Measurements from ENCODE around the gene GPRC6A. TPM values are rescaled to one million over a fixed set of nuclear protein-coding genes. Genes with fewer than 3 reads are reported as not detected.

Gene GPRC6A
- total RNA-seq (2013) = 0.04 TPM
- not detected for polyA plus RNA-seq
- polyA minus RNA-seq = not detected in 2 replicates
- total RNA-seq = 0 to 1.4 (median 0) reads per million in 11 experiments

GRCh38 chr6:116828983-116829382 is at the start of gene GPRC6A:
TSS of gene GPRC6A (minus strand) at chr6:116829083. CDS start at chr6:116829013, 70 bp downstream.
- no peaks in the 10 kb centered on the region for H3K79me2 ChIP-seq (ENCODE audit: insufficient read depth, low read length)
- DNase-seq = no peak
- no peaks in the 10 kb centered on the region for H4K20me1 ChIP-seq (ENCODE audit: insufficient read depth, low read length)
- H3K4me3 ChIP-seq (replicated peaks in 1 of 3; ENCODE audit: low read depth in 2 of 3, low read length in 3 of 3) = no peak within 1 kb of the TSS
- no peak within 1 kb of the TSS for H2AFZ ChIP-seq (ENCODE audit: insufficient read depth, low read depth, low read length, poor library complexity, severe bottlenecking)
- no peaks in the 10 kb centered on the region for H3K36me3 Mint-ChIP-seq
- no peaks in the 10 kb centered on the region for H3K36me3 ChIP-seq (replicated peaks in 1 of 2; ENCODE audit: control insufficient read depth in 1 of 2, insufficient read depth in 2 of 2, low read length in 2 of 2)
- WGBS (ENCODE audit: insufficient coverage) = no CpG with 5 or more reads among the region's 2 CpGs
- H3K27ac Mint-ChIP-seq = no peak within 1 kb of the TSS
- H3K4me1 Mint-ChIP-seq = no peaks in the 10 kb centered on the region
- H3K4me1 ChIP-seq (ENCODE audit: control insufficient read depth in 1 of 2, insufficient read depth in 2 of 2, low read length in 2 of 2) = no peaks in the 10 kb centered on the region
- intact Hi-C loops (cut with micrococcal nuclease) = no loop called here
- no peaks in the 10 kb centered on the region for H3K9me3 ChIP-seq (replicated peaks in 1 of 2; ENCODE audit: control insufficient read depth in 1 of 2, insufficient read depth in 1 of 2, low read length in 2 of 2)
- H3K27ac ChIP-seq (ENCODE audit: low read depth in 1 of 2, low read length in 2 of 2) = no peak within 1 kb of the TSS
- no peak within 1 kb of the TSS for H3K4me3 Mint-ChIP-seq
- no peak within 1 kb of the TSS for H3K4me2 ChIP-seq (replicated peaks; ENCODE audit: extremely low read depth, low read length, poor library complexity, severe bottlenecking)
- no peaks in the 10 kb centered on the region for H3K27me3 ChIP-seq (ENCODE audit: control insufficient read depth in 2 of 2, insufficient read depth in 2 of 2, low read length in 2 of 2)
- peaks cover 0 to 2% (median 0%) of the 10 kb centered on the region in 7 donors for H3K9me3 Mint-ChIP-seq
- no peak within 1 kb of the TSS for H3K9ac ChIP-seq (ENCODE audit: insufficient read depth, low read length, poor library complexity, severe bottlenecking)
- TF ChIP-seq CTCF (IDR thresholded peaks at IDR 0.05) = no peak
- peaks cover 0 to 7% (median 0%) of the 10 kb centered on the region in 3 donors for H3K27me3 Mint-ChIP-seq (ENCODE audit: low read depth in 3 of 3)

- H3K36me3 ChIP-seq (replicated peaks in 1 of 2; ENCODE audit: control insufficient read depth in 1 of 2, insufficient read depth in 2 of 2, low read length in 2 of 2) = no peaks in the 10 kb centered on the region
- H3K27ac ChIP-seq (ENCODE audit: low read depth in 1 of 2, low read length in 2 of 2) = no peak overlapping the region
- no peak overlapping the region for H3K4me3 ChIP-seq (replicated peaks in 1 of 3; ENCODE audit: low read depth in 2 of 3, low read length in 3 of 3)
- peaks cover 41 to 48% of the 10 kb centered on the region in 2 donors for H3K27me3 ChIP-seq (ENCODE audit: control insufficient read depth in 2 of 2, insufficient read depth in 2 of 2, low read length in 2 of 2)
- WGBS (ENCODE audit: insufficient coverage) = 9% methylated on average over 5 of the region's 10 CpGs
- Mint-ChIP-seq H3K4me3 (peak overlapping the region in 1 of 2 donors; percentile 71), H3K36me3 (peaks cover 3 to 4% of the 10 kb centered on the region in 2 donors), H3K27ac (no peak overlapping the region), H3K27me3 (ENCODE audit: low read depth in 3 of 3) (peaks cover 29 to 38% (median 31%) of the 10 kb centered on the region in 3 donors), H3K4me1 (peaks cover 2% of the 10 kb centered on the region), H3K9me3 (peaks cover 2 to 13% (median 6%) of the 10 kb centered on the region in 7 donors)
- no peak overlapping the region for H2AFZ ChIP-seq (ENCODE audit: insufficient read depth, low read depth, low read length, poor library complexity, severe bottlenecking)
- DNase-seq = no peak
- no peaks in the 10 kb centered on the region for H3K79me2 ChIP-seq (ENCODE audit: insufficient read depth, low read length)
- no peak for TF ChIP-seq CTCF (IDR thresholded peaks at IDR 0.05)
- no peak overlapping the region for H3K4me2 ChIP-seq (replicated peaks; ENCODE audit: extremely low read depth, low read length, poor library complexity, severe bottlenecking)
- H3K9me3 ChIP-seq (replicated peaks in 1 of 2; ENCODE audit: control insufficient read depth in 1 of 2, insufficient read depth in 1 of 2, low read length in 2 of 2) = peaks cover under 1 to 16% of the 10 kb centered on the region in 2 donors
- H3K4me1 ChIP-seq (ENCODE audit: control insufficient read depth in 1 of 2, insufficient read depth in 2 of 2, low read length in 2 of 2) = no peaks in the 10 kb centered on the region
- H3K9ac ChIP-seq (ENCODE audit: insufficient read depth, low read length, poor library complexity, severe bottlenecking) = no peak overlapping the region
- intact Hi-C loops (cut with micrococcal nuclease) = no loop called here
- H4K20me1 ChIP-seq (ENCODE audit: insufficient read depth, low read length) = no peaks in the 10 kb centered on the region
These were observed 48.9 kb upstream of the GPRC6A start for GRCh38 chr6:116877743-116878142.

Data from CD14-positive monocyte (primary cell).